Measurements from ENCODE around the gene PEPD.

Gene PEPD

DNA sequence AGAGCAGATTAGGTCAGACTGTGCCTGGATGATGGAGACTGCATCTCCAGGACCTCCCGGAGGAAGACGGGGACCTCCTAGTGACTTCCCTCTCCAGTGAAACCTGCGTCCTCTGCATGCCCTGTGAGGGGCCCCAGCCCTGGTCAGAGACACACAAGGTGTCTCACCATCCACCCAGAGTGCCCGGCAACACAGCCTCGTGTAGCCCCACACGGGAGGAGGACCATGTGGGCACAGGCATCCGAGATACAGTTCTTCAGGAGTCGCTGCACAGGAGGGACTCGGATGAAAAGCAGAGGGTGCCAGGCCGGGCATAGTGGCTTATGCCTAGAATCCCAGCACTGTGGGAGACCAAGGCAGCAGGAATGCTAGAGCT is 64.8 kb downstream of the PEPD start:
- no peak for DNase-seq (ENCODE audit: low read depth)
- TF ChIP-seq, protein P1, sequence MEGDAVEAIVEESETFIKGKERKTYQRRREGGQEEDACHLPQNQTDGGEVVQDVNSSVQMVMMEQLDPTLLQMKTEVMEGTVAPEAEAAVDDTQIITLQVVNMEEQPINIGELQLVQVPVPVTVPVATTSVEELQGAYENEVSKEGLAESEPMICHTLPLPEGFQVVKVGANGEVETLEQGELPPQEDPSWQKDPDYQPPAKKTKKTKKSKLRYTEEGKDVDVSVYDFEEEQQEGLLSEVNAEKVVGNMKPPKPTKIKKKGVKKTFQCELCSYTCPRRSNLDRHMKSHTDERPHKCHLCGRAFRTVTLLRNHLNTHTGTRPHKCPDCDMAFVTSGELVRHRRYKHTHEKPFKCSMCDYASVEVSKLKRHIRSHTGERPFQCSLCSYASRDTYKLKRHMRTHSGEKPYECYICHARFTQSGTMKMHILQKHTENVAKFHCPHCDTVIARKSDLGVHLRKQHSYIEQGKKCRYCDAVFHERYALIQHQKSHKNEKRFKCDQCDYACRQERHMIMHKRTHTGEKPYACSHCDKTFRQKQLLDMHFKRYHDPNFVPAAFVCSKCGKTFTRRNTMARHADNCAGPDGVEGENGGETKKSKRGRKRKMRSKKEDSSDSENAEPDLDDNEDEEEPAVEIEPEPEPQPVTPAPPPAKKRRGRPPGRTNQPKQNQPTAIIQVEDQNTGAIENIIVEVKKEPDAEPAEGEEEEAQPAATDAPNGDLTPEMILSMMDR (conservative IDR thresholded peaks at IDR 0.05; ENCODE audit: control insufficient read depth, insufficient read depth, low read depth, low read length): no peak
- H3K4me3 ChIP-seq (ENCODE audit: control insufficient read depth, low read depth, low read length): no peak overlapping the region

DNA sequence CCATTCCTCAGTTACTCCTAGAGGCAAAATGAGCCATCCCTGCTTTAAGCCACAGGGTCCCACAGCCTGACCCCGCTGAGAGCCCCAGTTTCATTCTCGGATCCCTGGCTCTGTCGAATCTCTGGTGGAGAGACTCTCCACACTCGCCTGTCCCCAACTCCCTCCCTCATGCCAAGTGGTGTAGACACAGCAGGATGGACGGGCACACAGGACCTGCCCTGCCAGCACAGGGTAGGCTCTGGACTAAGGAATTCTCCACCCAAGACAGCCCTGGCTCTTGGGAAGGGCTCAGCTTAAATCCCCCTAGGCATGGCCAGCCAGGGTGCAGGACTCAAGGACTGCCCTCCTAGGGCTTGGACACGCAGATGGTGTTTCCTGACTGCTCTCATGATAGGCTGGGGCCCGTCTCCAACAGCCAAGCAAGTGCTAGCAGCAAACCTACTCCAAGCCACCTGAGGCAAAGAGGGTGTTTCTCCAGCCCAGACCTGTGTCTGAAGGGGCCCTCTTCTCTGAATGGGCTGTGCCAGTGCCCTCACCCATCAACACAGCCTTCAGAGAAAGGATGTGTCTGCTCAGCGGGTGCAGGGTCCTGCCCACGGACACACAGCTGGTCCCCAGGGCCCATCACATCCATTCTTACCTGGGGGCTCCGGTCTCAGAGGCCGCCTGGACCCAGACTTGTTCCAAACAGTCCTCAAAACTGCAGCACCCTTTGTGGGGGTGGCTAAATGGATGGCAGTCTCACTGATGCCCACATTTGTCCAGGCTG is 65.3 kb downstream of the PEPD start:
- TF ChIP-seq, protein P1 (conservative IDR thresholded peaks at IDR 0.05; ENCODE audit: control insufficient read depth, insufficient read depth, low read depth, low read length): no peak
- no peak for DNase-seq (ENCODE audit: low read depth)
- no peak overlapping the region for H3K4me3 ChIP-seq (ENCODE audit: control insufficient read depth, low read depth, low read length)

DNA sequence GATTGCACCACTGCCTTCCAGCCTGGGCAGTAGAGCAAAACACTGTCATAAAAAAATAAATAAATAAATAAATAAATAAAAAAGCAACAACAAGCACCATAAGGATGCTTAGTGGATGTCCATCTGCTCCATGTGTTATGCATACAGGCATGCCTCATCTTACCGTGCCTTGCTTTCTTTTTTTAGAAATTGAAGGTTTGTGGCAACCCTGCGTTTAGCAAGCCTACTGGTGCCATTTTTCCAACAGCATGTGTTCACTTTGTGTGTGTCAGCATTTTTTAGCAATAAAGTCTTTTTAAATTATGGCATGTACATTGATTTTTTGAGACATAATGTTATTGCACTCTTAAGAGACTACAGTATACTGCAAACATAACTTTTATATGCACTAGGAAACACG is 68.3 kb downstream of the PEPD start:
- TF ChIP-seq, protein P1 (conservative IDR thresholded peaks at IDR 0.05; ENCODE audit: control insufficient read depth, insufficient read depth, low read depth, low read length): no peak
- no peak overlapping the region for H3K4me3 ChIP-seq (ENCODE audit: control insufficient read depth, low read depth, low read length)
- DNase-seq (ENCODE audit: low read depth): no peak

DNA sequence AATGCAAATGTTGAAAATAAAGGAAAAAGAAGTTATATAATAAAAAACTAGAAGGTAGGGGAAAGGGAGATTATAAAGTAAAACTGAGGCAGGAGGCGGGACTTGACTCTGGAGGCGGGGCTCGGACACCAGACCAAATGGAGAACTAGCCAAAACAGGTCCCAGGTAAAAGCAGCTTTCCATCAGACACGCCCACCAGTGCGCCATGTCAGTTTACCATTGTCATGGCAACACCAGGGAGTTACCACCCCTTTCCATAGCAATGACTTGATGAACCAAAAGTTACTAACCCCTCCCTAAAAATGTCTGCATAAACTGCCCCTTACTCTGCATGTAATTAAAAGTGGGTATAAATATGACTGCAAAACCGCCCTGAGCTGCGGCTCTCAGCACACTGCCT is 70.9 kb downstream of the PEPD start:
- TF ChIP-seq, protein P1 (conservative IDR thresholded peaks at IDR 0.05; ENCODE audit: control insufficient read depth, insufficient read depth, low read depth, low read length): no peak
- no peak overlapping the region for H3K4me3 ChIP-seq (ENCODE audit: control insufficient read depth, low read depth, low read length)
- DNase-seq (ENCODE audit: low read depth): no peak

DNA sequence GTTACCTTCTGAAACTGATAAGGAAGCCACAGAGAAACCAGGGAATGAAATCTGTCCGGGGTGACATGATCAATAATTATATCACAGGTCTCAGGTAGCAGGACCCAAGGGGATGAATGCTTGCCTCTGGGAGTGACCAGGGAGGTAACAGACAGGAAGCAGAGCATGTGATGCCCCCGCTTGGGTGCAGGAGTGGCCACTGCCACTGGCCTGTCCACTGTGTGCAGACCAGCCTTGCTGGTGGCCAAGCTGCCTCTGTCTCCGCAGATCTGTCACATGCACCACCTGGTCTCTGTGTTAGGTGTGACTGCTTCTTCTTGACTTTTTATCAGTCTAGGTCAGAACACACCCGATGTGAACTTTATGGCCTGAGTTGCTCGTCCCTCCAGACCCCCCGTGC is 71.8 kb downstream of the PEPD start:
- TF ChIP-seq, protein P1 (conservative IDR thresholded peaks at IDR 0.05; ENCODE audit: control insufficient read depth, insufficient read depth, low read depth, low read length): no peak
- DNase-seq (ENCODE audit: low read depth): no peak
- H3K4me3 ChIP-seq (ENCODE audit: control insufficient read depth, low read depth, low read length): no peak overlapping the region

DNA sequence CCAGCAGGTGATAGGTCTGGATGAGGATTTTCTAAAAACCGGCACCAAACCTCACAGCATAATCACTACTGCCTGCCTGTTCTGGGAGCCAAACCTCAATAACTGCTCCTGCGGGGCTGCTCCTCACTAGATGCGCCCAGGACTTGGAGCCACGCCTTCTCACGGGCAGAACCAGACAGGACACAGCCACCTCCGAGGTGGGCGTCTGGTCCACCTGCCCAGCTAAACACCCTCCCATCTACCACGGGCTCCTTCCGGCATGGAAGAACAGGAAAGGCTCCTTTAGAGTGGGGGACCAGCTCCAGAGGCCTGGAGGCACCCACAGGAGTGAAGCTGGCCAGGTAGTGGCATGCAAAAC is 73.5 kb downstream of the PEPD start:
- no peak for DNase-seq (ENCODE audit: low read depth)
- TF ChIP-seq, protein P1 (conservative IDR thresholded peaks at IDR 0.05; ENCODE audit: control insufficient read depth, insufficient read depth, low read depth, low read length): no peak
- no peak overlapping the region for H3K4me3 ChIP-seq (ENCODE audit: control insufficient read depth, low read depth, low read length)
